BLaER1 treated with 17β-estradiol and CSF1 and Interleukin-3, amounts not matched to agents 10 nM and 100 nM (cell line): Measurements from ENCODE around the gene PYURF.
"Not testable (repeated sequence)": the region's sequence is repeated elsewhere in the genome, so short reads cannot be mapped to it uniquely, and the experiment has no call there.

Source experiments
- H3K27ac ChIP-seq, 11 experiments: shearing (Covaris generic); formaldehyde crosslinking; 2 replicates each; pipeline ENCODE4 v1.8.1; 2022
- H3K27me3 ChIP-seq, 11 experiments: shearing (Covaris generic); formaldehyde crosslinking; 2 replicates each; pipeline ENCODE4 v1.8.1; 2022
- H3K36me3 ChIP-seq, 11 experiments: shearing (Covaris generic); formaldehyde crosslinking; 2 replicates each; pipeline ENCODE4 v1.8.1; 2022
- H3K4me1 ChIP-seq, 10 experiments: shearing (Covaris generic); formaldehyde crosslinking; 2 replicates each; pipeline ENCODE4 v1.8.1; 2022
- H3K4me2 ChIP-seq, 11 experiments: shearing (Covaris generic); formaldehyde crosslinking; 2 replicates each; pipeline ENCODE4 v1.8.1; 2022
- H3K4me3 ChIP-seq, 10 experiments: shearing (Covaris generic); formaldehyde crosslinking; 2 replicates each; pipeline ENCODE4 v1.8.1; 2022
- H3K9ac ChIP-seq, 11 experiments: shearing (Covaris generic); formaldehyde crosslinking; 2 replicates each; pipeline ENCODE4 v1.8.1; 2022
- H3K9me3 ChIP-seq, 11 experiments: shearing (Covaris generic); formaldehyde crosslinking; replicated peaks in 1 of 11; 2 replicates each; pipeline ENCODE4 v1.8.1; 2022
- H4K20me1 ChIP-seq, 11 experiments: shearing (Covaris generic); formaldehyde crosslinking; 2 replicates each; pipeline ENCODE4 v1.8.1; 2022
- Cebpa-rat ChIP-seq, 11 experiments: shearing (Covaris generic); IDR thresholded peaks; 2 replicates each; pipeline ENCODE4 v1.8.1; 2022

PYURF gene, protein sequence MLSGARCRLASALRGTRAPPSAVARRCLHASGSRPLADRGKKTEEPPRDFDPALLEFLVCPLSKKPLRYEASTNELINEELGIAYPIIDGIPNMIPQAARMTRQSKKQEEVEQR

DNA sequence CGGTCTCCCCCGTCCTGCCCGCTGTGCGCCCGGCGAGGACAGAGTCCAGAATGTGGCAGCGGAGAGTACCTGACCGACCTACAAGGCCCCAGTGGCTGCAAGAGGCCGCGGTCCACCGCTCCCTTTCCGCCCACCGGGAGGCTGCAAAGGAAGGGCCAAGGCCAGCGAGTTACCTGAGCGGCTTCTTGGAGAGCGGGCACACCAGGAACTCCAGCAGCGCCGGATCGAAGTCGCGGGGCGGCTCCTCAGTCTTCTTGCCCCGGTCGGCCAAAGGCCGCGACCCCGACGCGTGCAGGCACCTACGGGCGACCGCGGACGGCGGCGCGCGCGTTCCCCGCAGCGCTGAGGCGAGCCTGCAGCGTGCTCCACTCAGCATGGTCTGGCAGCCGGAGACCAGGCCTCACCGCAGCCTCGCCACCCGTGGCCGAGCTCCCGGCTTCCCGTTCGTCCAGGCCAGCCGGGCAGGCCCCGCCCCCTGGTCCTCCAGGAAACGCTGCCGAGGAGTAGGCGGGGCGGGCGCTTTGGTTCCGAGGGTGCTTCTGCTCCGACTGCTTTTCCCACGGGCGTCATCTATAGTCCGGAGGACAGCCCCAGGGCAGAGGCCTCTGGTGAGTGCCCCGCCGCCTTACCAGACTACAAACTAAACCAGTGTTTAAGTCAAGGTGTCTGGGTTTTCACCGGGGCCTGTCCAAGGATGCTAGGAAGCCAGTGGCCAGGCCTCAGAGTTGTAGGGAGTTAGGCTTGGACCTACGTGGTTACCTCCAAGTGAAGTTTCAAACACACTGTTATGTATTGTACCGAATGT is at the start of gene PYURF:
PYURF (minus strand) TSS at position 452 of the 805 bp plus-strand sequence; CDS start at position 376, 76 bp downstream.
- peaks cover 0 to 24% (median 8%) of the 10 kb centered on the region in 11 experiments; a peak in 10 of 22 replicates for H4K20me1 ChIP-seq
- peaks cover 15 to 28% (median 23%) of the 10 kb centered on the region in 10 experiments for H3K4me1 ChIP-seq
- peak within 1 kb of the TSS; percentile 70 to 91 (median 85) for H3K4me2 ChIP-seq
- H3K9ac ChIP-seq = peak within 1 kb of the TSS; percentile 88 to 96 (median 91)
- H3K36me3 ChIP-seq = peaks cover 13 to 32% (median 25%) of the 10 kb centered on the region in 11 experiments
- peak within 1 kb of the TSS; percentile 78 to 98 (median 90) for H3K4me3 ChIP-seq
- H3K27ac ChIP-seq = peak within 1 kb of the TSS; percentile 77 to 93 (median 90)
- H3K9me3 ChIP-seq = no peaks in the 10 kb centered on the region
- no peak for TF ChIP-seq Cebpa-rat (IDR thresholded peaks at IDR 0.05)
- no peaks in the 10 kb centered on the region for H3K27me3 ChIP-seq

DNA sequence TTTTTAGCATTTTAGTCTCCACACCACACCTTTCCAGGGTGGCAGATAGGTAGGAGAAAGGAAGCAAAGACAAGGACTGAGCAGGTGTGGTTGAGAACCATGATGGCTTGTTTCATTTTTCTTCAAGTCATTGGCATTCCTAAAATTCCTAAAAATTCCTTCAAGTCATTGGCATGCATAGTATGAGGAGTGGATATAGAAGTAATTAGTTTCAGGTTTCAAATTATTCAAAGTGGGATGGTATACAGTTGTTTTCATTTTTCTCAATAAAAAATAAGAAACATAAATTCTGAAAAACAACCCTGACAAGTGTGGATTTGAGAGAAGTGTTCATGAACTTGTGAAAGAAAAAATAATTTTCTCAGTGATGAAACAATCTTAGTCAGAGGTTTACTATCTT is 46.4 kb upstream of the PYURF start:
- H3K27me3 ChIP-seq = no peaks in the 10 kb centered on the region
- no peak overlapping the region for H3K27ac ChIP-seq
- H3K36me3 ChIP-seq = no peaks in the 10 kb centered on the region
- H3K9ac ChIP-seq = no peak overlapping the region
- peaks cover 0 to 15% (median 8%) of the 10 kb centered on the region in 10 experiments; a peak in 10 of 20 replicates for H3K4me1 ChIP-seq
- TF ChIP-seq Cebpa-rat (IDR thresholded peaks at IDR 0.05) = no peak
- H4K20me1 ChIP-seq = no peaks in the 10 kb centered on the region
- H3K4me3 ChIP-seq = no peak overlapping the region
- H3K9me3 ChIP-seq = peaks cover 0 to 6% (median 0%) of the 10 kb centered on the region in 11 experiments; a peak in 1 of 22 replicates
- no peak overlapping the region for H3K4me2 ChIP-seq

DNA sequence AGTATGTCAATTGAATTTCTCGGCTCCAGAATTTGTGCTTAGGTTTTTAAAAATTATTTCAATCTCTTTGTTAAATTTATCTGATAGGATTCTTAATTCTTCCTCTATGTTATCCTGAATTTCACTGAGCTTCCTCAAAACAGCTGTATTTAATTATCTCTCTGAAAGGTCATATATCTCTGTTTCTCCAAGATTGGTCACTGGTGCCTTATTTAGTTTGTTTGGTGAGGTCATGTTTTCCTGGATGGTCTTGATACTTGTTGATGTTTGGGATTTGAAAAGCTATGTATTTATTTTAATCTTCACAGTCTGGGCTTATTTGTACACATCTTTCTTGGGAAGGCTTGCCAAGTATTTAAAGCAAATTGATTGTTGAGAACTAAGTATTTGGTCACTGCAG is 44.0 kb upstream of the PYURF start:
- H3K36me3 ChIP-seq = no peaks in the 10 kb centered on the region
- no peak for TF ChIP-seq Cebpa-rat (IDR thresholded peaks at IDR 0.05)

GRCh38 chr4:88549815-88550214 is 26.2 kb upstream of the PYURF start:
- TF ChIP-seq Cebpa-rat (IDR thresholded peaks at IDR 0.05) = no peak
- H3K36me3 ChIP-seq = no peaks in the 10 kb centered on the region
- no peaks in the 10 kb centered on the region for H4K20me1 ChIP-seq
- no peak overlapping the region for H3K4me3 ChIP-seq
- no peak overlapping the region for H3K4me2 ChIP-seq
- H3K27me3 ChIP-seq = no peaks in the 10 kb centered on the region
- H3K27ac ChIP-seq = no peak overlapping the region
- peaks cover 7 to 29% (median 13%) of the 10 kb centered on the region in 11 experiments; a peak in 21 of 22 replicates for H3K9me3 ChIP-seq
- H3K9ac ChIP-seq = no peak overlapping the region
- H3K4me1 ChIP-seq = peaks cover 0 to 10% (median 5%) of the 10 kb centered on the region in 10 experiments; a peak in 10 of 20 replicates

More for the DNA sequence above, 44.0 kb upstream of the PYURF start:
- Histone ChIP-seq H3K4me3 (no peak overlapping the region), H3K9ac (no peak overlapping the region), H4K20me1 (no peaks in the 10 kb centered on the region), H3K9me3 (peaks cover 0 to 6% (median 0%) of the 10 kb centered on the region in 11 experiments; a peak in 1 of 22 replicates), H3K4me2 (no peak overlapping the region), H3K27ac (no peak overlapping the region), H3K27me3 (no peaks in the 10 kb centered on the region), H3K4me1 (peaks cover 0 to 15% (median 8%) of the 10 kb centered on the region in 10 experiments; a peak in 10 of 20 replicates)

DNA sequence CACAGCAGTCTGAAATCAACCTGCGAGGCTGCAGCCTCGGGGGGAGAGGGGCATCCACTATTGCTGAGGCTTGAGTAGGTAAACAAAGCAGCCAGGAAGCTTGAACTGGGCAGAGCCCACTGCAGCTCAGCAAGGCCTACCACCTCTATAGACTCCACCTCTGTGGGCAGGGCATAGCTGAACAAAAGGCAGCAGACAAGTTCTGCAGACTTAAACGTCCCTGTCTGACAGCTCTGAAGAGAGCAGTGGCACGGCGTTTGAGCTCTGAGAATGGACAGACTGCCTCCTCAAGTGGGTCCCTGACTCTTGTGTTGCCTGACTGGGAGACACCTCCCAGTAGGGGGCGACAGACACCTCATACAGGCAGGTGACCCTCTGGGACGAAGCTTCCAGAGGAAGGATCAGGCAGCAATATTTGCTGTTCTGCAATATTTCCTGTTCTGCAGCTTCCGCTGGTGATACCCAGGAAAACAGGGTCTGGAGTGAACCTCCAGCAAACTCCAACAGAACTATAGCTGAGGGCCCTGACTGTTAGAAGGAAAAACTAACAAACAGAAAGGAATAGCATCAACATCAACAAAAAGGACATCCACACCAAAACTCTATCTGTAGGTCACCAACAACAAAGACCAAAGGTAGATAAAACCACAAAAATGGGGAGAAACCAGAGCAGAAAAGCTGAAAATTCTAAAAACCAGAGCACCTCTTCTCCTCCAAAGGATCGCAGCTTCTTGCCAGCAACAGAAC is 15.9 kb upstream of the PYURF start:
- H4K20me1 ChIP-seq, H3K9ac ChIP-seq, H3K4me3 ChIP-seq, H3K36me3 ChIP-seq, H3K4me1 ChIP-seq, H3K27ac ChIP-seq, H3K27me3 ChIP-seq, H3K9me3 ChIP-seq: not testable (repeated sequence)
- H3K4me2 ChIP-seq = peak overlapping the region in 3 of 11 experiments; percentile 9 to 20 (median 15); a peak in 3 of 22 replicates

GRCh38 chr4:88537709-88538108 is 14.1 kb upstream of the PYURF start:
- TF ChIP-seq Cebpa-rat (IDR thresholded peaks at IDR 0.05) = no peak
- Histone ChIP-seq H3K4me3 (no peak overlapping the region), H3K27me3 (no peaks in the 10 kb centered on the region), H3K9me3 (no peaks in the 10 kb centered on the region; a peak in 1 of 22 replicates), H3K4me1 (peaks cover 0 to 7% (median 0%) of the 10 kb centered on the region in 10 experiments; a peak in 5 of 20 replicates), H3K4me2 (no peak overlapping the region), H4K20me1 (no peaks in the 10 kb centered on the region), H3K27ac (no peak overlapping the region), H3K9ac (no peak overlapping the region), H3K36me3 (no peaks in the 10 kb centered on the region)

- no peak for TF ChIP-seq Cebpa-rat (IDR thresholded peaks at IDR 0.05)
- Histone ChIP-seq H3K9ac (no peak overlapping the region), H3K9me3 (no peaks in the 10 kb centered on the region; a peak in 1 of 22 replicates), H3K27ac (no peak overlapping the region), H3K4me3 (no peak overlapping the region), H3K36me3 (no peaks in the 10 kb centered on the region), H3K4me1 (peaks cover 0 to 7% (median 0%) of the 10 kb centered on the region in 10 experiments; a peak in 5 of 20 replicates), H3K27me3 (no peaks in the 10 kb centered on the region), H3K4me2 (no peak overlapping the region), H4K20me1 (no peaks in the 10 kb centered on the region)
These were observed 11.6 kb upstream of the PYURF start for GRCh38 chr4:88535090-88535755.

DNA sequence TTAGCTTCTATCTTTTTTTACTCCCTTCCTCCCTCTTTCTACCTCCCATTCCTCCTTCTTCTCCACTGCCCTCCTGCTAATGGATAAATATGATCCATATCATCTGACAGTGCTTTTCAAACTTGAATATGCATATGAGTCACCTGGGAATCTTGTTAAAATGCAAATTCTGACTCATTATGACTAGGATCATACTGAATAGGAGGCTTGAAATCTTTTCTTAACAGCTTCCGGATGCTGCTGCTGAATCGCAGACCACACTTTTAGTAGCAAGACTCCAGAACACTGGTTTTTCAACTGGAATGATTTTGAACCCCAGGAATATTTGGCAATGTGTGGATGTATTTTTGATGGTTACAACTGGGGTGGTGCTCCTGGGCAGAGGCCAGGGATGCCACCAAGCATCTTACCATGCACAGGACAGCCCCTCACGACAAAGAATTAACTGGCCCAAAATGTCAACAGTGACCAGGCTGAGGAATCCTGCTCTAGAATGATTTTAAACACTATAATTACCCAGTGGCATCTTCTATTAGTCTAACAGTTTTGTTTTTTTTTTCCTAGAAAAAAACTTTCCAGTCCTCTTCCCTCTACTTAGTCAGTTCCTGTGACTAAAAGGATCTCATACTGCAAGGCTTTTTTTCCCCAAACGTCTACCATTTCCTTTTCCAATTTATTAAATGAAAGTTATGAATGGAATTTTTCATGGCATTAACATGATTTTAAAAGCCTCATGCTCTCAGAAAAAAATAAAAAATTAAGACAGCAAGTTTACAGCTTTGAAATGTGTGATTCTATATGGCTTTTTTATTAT is 10.6 kb upstream of the PYURF start:
- peaks cover 0 to 2% (median 0%) of the 10 kb centered on the region in 10 experiments; a peak in 4 of 20 replicates for H3K4me1 ChIP-seq
- H3K27me3 ChIP-seq = no peaks in the 10 kb centered on the region
- H3K27ac ChIP-seq = no peak overlapping the region
- TF ChIP-seq Cebpa-rat (IDR thresholded peaks at IDR 0.05) = no peak
- no peak overlapping the region for H3K4me2 ChIP-seq
- H3K36me3 ChIP-seq = no peaks in the 10 kb centered on the region
- H3K9me3 ChIP-seq = no peaks in the 10 kb centered on the region; a peak in 1 of 22 replicates
- no peak overlapping the region for H3K4me3 ChIP-seq
- no peak overlapping the region for H3K9ac ChIP-seq
- no peaks in the 10 kb centered on the region for H4K20me1 ChIP-seq
